OCI-LY3 (cell line): Measurements from ENCODE around the gene PRPH2.

Source experiments
- CTCF ChIP-seq: fragments of 200-600, 300-600 bp; sonication (generic); IDR thresholded peaks from 2 replicates; pipeline ENCODE4 v1.5.1; 2014; ENCODE audit warnings: antibody characterized with exemption, low read length, low read depth
- EZH2phosphoT487 ChIP-seq: fragments of 200-600 bp; shearing (Covaris generic); IDR thresholded peaks from 2 replicates; pipeline ENCODE4 v1.6.1; 2018; ENCODE audit warnings: antibody characterized with exemption, mixed run types, low read depth

- TF ChIP-seq CTCF (no peak), EZH2phosphoT487 (no peak)
Measured at GRCh38 chr6:42688281-42688680, 34.1 kb downstream of the PRPH2 start.
